TTC549 (cell line): Measurements from ENCODE around the gene SMOC2.

Experiments
- FAIRE-seq: peaks from 2 replicates; lab custom pipeline; 2012; peaks lifted over from hg19 to GRCh38; lab: Jason Lieb, UNC

Gene SMOC2

GRCh38 chr6:168415098-168415992, 25.6 kb upstream of the SMOC2 start:
- no peak for FAIRE-seq

GRCh38 chr6:168415993-168416530, 24.9 kb upstream of the SMOC2 start:
- no peak for FAIRE-seq

GRCh38 chr6:168416531-168416930, 24.5 kb upstream of the SMOC2 start:
- no peak for FAIRE-seq

DNA sequence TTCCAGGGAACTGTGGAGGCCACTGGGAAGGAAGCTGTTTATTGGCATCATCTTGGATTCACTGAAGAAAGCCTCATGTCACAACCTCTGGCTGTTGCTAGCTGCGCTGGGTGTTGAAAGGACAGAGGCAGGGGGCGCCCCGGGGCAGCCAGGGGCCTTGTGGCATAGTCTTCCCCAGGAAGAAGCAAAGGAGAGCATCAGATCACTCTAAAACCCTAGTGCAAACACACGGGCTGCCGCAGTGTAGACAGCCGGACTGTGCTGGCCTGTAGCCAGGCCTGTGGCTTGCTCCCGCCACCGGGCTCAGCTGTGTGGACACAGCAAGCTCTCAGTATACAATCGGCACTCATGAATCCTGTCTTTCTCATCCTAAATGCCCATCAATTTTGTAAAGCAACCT, 23.8 kb upstream of the SMOC2 start:
- FAIRE-seq = no peak

- FAIRE-seq = no peak
These were observed 23.1 kb upstream of the SMOC2 start for GRCh38 chr6:168417679-168418557.

DNA sequence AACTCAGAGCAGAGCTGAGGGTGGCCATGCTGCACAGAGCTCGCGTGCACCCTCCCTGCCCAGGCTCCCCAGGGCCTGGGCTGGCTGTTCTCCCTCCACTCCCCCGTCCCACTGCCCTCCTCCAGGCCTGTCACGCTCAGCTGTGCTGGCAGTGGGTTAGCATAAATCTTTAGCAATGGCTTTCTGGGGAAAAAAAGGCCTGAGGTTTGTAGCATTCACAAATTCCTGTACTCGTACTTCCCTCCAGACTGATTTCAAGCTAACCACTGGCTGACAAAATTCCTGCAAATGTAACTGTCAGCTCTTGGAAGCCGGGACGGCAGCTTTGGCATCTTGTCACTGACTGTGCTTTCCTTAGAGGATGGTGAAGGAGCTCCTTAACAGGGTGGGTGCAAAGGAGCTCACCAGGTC, 22.3 kb upstream of the SMOC2 start:
- FAIRE-seq = no peak

DNA sequence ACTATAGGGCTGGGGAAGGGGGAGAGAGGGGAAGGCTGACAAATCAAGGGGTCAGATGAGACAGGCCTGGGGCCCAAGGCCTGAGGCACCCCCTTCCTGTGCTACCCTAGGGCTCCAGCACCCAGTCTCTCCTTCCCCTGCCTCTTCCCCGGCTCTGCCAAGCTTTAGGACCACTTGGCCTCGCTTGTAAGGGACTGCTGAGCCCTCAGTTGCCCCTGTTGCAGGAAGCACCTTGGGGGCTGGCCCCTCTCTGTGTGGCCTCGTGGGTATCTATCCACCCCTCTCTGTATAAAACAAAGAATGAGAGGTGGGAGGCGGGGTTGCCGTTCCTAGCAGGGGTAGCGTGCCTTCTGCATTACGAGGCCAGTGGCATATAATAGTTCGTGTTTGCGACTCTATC, 21.4 kb upstream of the SMOC2 start:
- FAIRE-seq = no peak

- no peak for FAIRE-seq
These were observed 20.9 kb upstream of the SMOC2 start for GRCh38 chr6:168420084-168420483.

DNA sequence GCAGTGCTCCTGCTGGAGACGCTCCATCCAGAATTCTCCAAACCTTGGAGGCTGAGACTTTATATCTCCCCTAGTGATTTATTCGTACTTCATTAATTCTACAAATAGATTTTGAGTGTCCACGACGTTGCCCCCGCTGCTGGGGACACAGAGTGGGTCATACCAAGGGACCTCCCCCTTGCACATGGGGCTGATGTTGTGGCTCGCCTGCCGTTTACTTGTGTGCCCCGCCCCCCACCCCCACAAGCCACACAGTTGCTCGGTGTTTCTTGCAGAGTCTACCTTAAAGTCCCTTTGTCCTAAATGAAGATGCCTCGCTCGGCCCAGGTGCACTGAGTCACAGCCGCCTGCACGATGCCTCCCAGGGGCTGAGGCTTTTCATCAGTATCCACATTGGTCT, 20.3 kb upstream of the SMOC2 start:
- no peak for FAIRE-seq

- FAIRE-seq = no peak
These were observed 13.8 kb upstream of the SMOC2 start for GRCh38 chr6:168427184-168427583.

- FAIRE-seq = no peak
These were observed 12.7 kb upstream of the SMOC2 start for GRCh38 chr6:168428052-168428826.

- no peak for FAIRE-seq
These were observed 12.1 kb upstream of the SMOC2 start for GRCh38 chr6:168428863-168429262.

GRCh38 chr6:168432196-168432595, 8.8 kb upstream of the SMOC2 start:
- FAIRE-seq = no peak

DNA sequence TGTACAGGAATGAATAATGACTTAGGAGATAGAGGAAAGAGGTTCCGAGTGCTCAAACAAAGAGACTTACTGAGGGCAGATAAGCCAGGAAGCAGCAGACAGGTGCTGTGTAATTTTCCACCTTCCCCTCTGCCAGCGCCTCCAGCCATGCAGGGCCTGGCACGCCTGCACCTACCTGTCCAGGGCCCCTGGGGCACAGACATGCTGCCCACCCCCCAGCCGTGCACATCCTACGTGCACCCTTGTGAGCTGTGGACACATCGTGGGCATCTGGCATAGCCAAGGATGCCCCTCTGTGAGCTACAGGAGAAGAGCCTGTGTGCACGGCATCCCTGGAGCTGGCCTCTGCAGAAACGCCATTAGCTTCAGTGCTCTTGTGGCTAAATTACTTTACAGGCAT, 7.1 kb upstream of the SMOC2 start:
- no peak for FAIRE-seq

- no peak for FAIRE-seq
These were observed 6.5 kb upstream of the SMOC2 start for GRCh38 chr6:168434505-168434904.

- FAIRE-seq = no peak
These were observed 3.2 kb upstream of the SMOC2 start for GRCh38 chr6:168437751-168438150.

DNA sequence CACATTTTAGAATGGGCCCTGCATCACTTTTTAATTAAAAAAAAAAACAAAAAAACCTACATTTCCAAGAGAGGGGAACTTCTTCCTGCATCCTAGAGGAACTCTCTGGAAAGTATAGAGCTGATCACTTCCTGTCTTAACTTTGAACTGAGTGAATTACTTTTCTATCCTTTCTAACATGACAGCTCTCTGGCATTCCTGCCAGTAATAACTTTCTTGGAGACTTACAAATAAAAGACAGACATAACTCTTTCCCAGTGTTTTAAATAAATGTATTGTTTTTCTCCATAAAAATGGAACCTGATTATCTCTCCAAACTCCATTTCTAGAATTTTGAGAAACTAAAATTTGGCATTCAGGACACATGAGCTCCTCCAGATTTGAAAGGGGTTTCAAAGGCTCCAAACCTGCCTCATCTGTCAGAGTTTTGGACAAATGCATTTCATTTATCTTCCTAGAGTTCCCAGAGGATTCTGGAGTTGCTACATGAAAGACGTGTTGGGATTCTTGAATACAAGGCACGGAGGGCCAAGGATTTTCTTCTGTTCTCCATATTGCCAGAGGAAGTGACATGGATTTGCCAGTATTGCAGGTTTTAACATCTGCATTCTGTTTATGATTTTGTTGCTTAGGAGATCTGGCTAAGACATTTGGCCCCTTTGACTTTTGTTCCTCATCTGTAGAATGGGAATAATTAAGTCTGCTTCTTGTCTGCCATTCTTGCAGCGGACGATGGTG, 2.0 kb upstream of the SMOC2 start:
- FAIRE-seq = no peak

GRCh38 chr6:168439794-168440450, 1.1 kb upstream of the SMOC2 start:
- no peak for FAIRE-seq

GRCh38 chr6:168441434-168442391, 729 bp downstream of the SMOC2 start:
- no peak for FAIRE-seq

GRCh38 chr6:168442646-168443045, 1.7 kb downstream of the SMOC2 start:
- no peak for FAIRE-seq
